Left lobe of liver (tissue), 2 donors: ENCODE measurements around the gene GADD45GIP1. TPM values are rescaled to one million over a fixed set of nuclear protein-coding genes. Genes with fewer than 3 reads are reported as not detected.
"Not testable (repeated sequence)": the region's sequence is repeated elsewhere in the genome, so short reads cannot be mapped to it uniquely, and the experiment has no call there.

ENCODE experiments used
- ATAC-seq: fragments of 200-7000 bp; cut with Tn5 transposase; one replicate; pipeline ENCODE4 v1.9.1; 2020; ENCODE audit warnings: mild to moderate bottlenecking, moderate library complexity
- DNase-seq: peaks from one replicate; pipeline ENCODE4 v3.0.0-alpha.2; 2020; ENCODE audit warnings: low spot score
- total RNA-seq: library from RNA; stranded (reverse); gene quantifications from one replicate; pipeline ENCODE4 v1.2.1, GENCODE V29; 2021
- donor health status: DM: no; HTN: no; CAD: no; lungs with moderate emphysema.
- donor health status: DM: no; HTN: yes; CAD: no.

GADD45GIP1 gene
- total RNA-seq, 1 donor from 2014 or later: 12.0 TPM

- DNase-seq: no peak
- no peak for ATAC-seq
Measured at GRCh38 chr19:12990431-12990830, 33.4 kb upstream of the GADD45GIP1 start.

- no peak for ATAC-seq
- no peak for DNase-seq
Measured at GRCh38 chr19:12987781-12988180, 30.8 kb upstream of the GADD45GIP1 start.

GRCh38 chr19:12987190-12987589, 30.2 kb upstream of the GADD45GIP1 start:
- no peak for ATAC-seq

GRCh38 chr19:12986726-12987125, 29.7 kb upstream of the GADD45GIP1 start:
- DNase-seq (no peak), ATAC-seq (no peak)

More at GRCh38 chr19:12987190-12987589, 30.2 kb upstream of the GADD45GIP1 start:
- DNase-seq: no peak

- DNase-seq: no peak
- peak; percentile 49 for ATAC-seq
Measured at GRCh38 chr19:12985049-12985776, 28.2 kb upstream of the GADD45GIP1 start.

GRCh38 chr19:12984683-12985048, 27.6 kb upstream of the GADD45GIP1 start:
- DNase-seq (no peak), ATAC-seq (no peak)

- no peak for ATAC-seq
Measured at GRCh38 chr19:12984143-12984627, 27.2 kb upstream of the GADD45GIP1 start.

GRCh38 chr19:12983542-12984142, 26.6 kb upstream of the GADD45GIP1 start:
- DNase-seq (peak; percentile 82), ATAC-seq (peak; percentile 97)

More at GRCh38 chr19:12984143-12984627, 27.2 kb upstream of the GADD45GIP1 start:
- DNase-seq: no peak

- DNase-seq (no peak), ATAC-seq (no peak)
Measured at GRCh38 chr19:12983091-12983490, 26.1 kb upstream of the GADD45GIP1 start.

- ATAC-seq (no peak), DNase-seq (no peak)
Measured at GRCh38 chr19:12982648-12983047, 25.6 kb upstream of the GADD45GIP1 start.

GRCh38 chr19:12979974-12980373, 23.0 kb upstream of the GADD45GIP1 start:
- DNase-seq: no peak
- ATAC-seq: no peak

GRCh38 chr19:12976109-12976508, 19.1 kb upstream of the GADD45GIP1 start:
- not testable (repeated sequence) for DNase-seq, ATAC-seq

GRCh38 chr19:12975221-12975741, 18.3 kb upstream of the GADD45GIP1 start:
- ATAC-seq (no peak), DNase-seq (no peak)

- no peak for ATAC-seq
- DNase-seq: no peak
Measured at GRCh38 chr19:12974301-12975220, 17.5 kb upstream of the GADD45GIP1 start.

GRCh38 chr19:12973236-12973635, 16.2 kb upstream of the GADD45GIP1 start:
- no peak for DNase-seq
- no peak for ATAC-seq

GRCh38 chr19:12970070-12970820, 13.2 kb upstream of the GADD45GIP1 start:
- DNase-seq (no peak), ATAC-seq (no peak)

GRCh38 chr19:12969292-12969988, 12.4 kb upstream of the GADD45GIP1 start, which contains the start of gene DAND5:
Gene DAND5 (plus strand): TSS chr19:12969576. CDS start chr19:12969661, 85 bp downstream.
- DNase-seq (no peak), ATAC-seq (peak; percentile 23)

- ATAC-seq: no peak
- DNase-seq: no peak
Measured at GRCh38 chr19:12967907-12968306, 10.9 kb upstream of the GADD45GIP1 start.

- ATAC-seq (no peak), DNase-seq (no peak)
Measured at GRCh38 chr19:12965812-12966135, 8.8 kb upstream of the GADD45GIP1 start.
